SU-DHL-6 (cell line): ENCODE data around the gene PPP1R14B.

Experiments
- CTCF ChIP-seq: fragments of 200-600 bp; sonication (generic); IDR thresholded peaks from one replicate; pipeline ENCODE4 v1.5.1; 2017; ENCODE audit warnings: antibody characterized with exemption, mild to moderate bottlenecking, low read length, moderate library complexity; ENCODE audit not compliant: insufficient read depth, poor library complexity, severe bottlenecking
- EZH2phosphoT487 ChIP-seq: fragments of 200-600 bp; sonication (generic), shearing (Covaris generic); conservative IDR thresholded peaks from 2 replicates; pipeline ENCODE4 v1.6.1; 2018; ENCODE audit warnings: mild to moderate bottlenecking, antibody characterized with exemption, low read length, moderate library complexity, mixed read lengths

- TF ChIP-seq CTCF (no peak), EZH2phosphoT487 (no peak)
These were observed 7.7 kb downstream of the PPP1R14B start for GRCh38 chr11:64238999-64239398.
